HCT116 (cell line): ENCODE data around the gene FAM163B.
A peak's percentile ranks its signal among the peaks of the same experiment; 100 is the strongest.

ENCODE experiments used
- CEBPB ChIP-seq: IDR thresholded peaks from 2 replicates; pipeline ENCODE4 v1.6.1; 2012; ENCODE audit warnings: low read depth
- CTCF ChIP-seq, 3 experiments: fragments of 200-600 bp in 1 of 3; sonication (generic) in 1 of 3; IDR thresholded peaks in 2 of 3; conservative IDR thresholded peaks in 1 of 3; 2 replicates each; pipeline ENCODE4 v1.5.1; 2012 to 2017; ENCODE audit warnings: low read depth in 2 of 3, low read length in 2 of 3, antibody characterized with exemption in 1 of 3, borderline replicate concordance in 1 of 3, control low read depth in 1 of 3, mild to moderate bottlenecking in 1 of 3, mixed read lengths in 1 of 3, mixed run types in 1 of 3, moderate library complexity in 1 of 3; ENCODE audit not compliant: insufficient read depth in 1 of 3
- EZH2 ChIP-seq: fragments of 200-600 bp; sonication (generic); IDR thresholded peaks from 2 replicates; pipeline ENCODE4 v1.6.1; 2017; ENCODE audit warnings: antibody characterized with exemption, mixed run types
- EZH2phosphoT487 ChIP-seq: fragments of 200-600 bp; IDR thresholded peaks from 2 replicates; pipeline ENCODE4 v1.6.1; 2018; ENCODE audit warnings: antibody characterized with exemption, borderline replicate concordance
- FOSL1 ChIP-seq: IDR thresholded peaks from 2 replicates; pipeline ENCODE4 v1.6.1; 2012; ENCODE audit warnings: low read depth
- POLR2A ChIP-seq: IDR thresholded peaks from 2 replicates; pipeline ENCODE4 v1.7.0; 2011; ENCODE audit warnings: borderline replicate concordance; ENCODE audit not compliant: insufficient read depth, insufficient read length; ENCODE audit errors: extremely low read depth
- POLR2AphosphoS5 ChIP-seq: IDR thresholded peaks from 2 replicates; pipeline ENCODE4 v1.6.1; 2011; ENCODE audit warnings: mild to moderate bottlenecking, low read depth, low read length, moderate library complexity
- RAD21 ChIP-seq: IDR thresholded peaks from 2 replicates; pipeline ENCODE4 v1.6.1; 2012; ENCODE audit warnings: low read depth, mild to moderate bottlenecking
- YY1 ChIP-seq: IDR thresholded peaks from 2 replicates; pipeline ENCODE4 v1.6.1; 2011; ENCODE audit warnings: low read length, low read depth, moderate library complexity, mild to moderate bottlenecking; ENCODE audit not compliant: insufficient replicate concordance; ENCODE audit errors: extremely low read depth
- ZFX ChIP-seq: fragments of 450-650 bp; IDR thresholded peaks from 2 replicates; pipeline ENCODE4 v1.6.1; 2017

- TF ChIP-seq CTCF (IDR thresholded peaks at IDR 0.05 in 2 of 3, conservative IDR thresholded peaks at IDR 0.05 in 1 of 3; ENCODE audit: borderline replicate concordance in 1 of 3, insufficient read depth in 1 of 3, low read depth in 2 of 3, low read length in 2 of 3), result peak in 1 of 3 experiments; percentile 13; a peak in 1 of 6 replicates
- TF ChIP-seq POLR2AphosphoS5, result no peak
- no peak for TF ChIP-seq EZH2
- no peak for TF ChIP-seq POLR2A
- TF ChIP-seq YY1, result no peak
- TF ChIP-seq ZFX, result no peak
- TF ChIP-seq FOSL1, result no peak
- no peak for TF ChIP-seq RAD21
- no peak for TF ChIP-seq EZH2phosphoT487
- TF ChIP-seq CEBPB, result no peak
These were observed 68.5 kb downstream of the FAM163B start for GRCh38 chr9:133540698-133541025.
